ENCODE data around the gene TDRD7. TPM values are rescaled to one million over a fixed set of nuclear protein-coding genes. Genes with fewer than 3 reads are reported as not detected.
"Not testable (repeated sequence)": the region's sequence is repeated elsewhere in the genome, so short reads cannot be mapped to it uniquely, and the experiment has no call there.

TDRD7 gene
- total RNA-seq, 1 donor from 2014 or later = 9.4 TPM

- no peak for DNase-seq (ENCODE audit: low read depth)
- H3K4me3 ChIP-seq (ENCODE audit: low read depth, low read length) = no peak overlapping the region
- no peak for TF ChIP-seq CTCF (conservative IDR thresholded peaks at IDR 0.05; ENCODE audit: low read depth, low read length)
Measured at GRCh38 chr9:97480749-97481148, 68.9 kb downstream of the TDRD7 start.

- TF ChIP-seq CTCF (conservative IDR thresholded peaks at IDR 0.05; ENCODE audit: low read depth, low read length) = no peak
- no peak overlapping the region for H3K4me3 ChIP-seq (ENCODE audit: low read depth, low read length)
- DNase-seq (ENCODE audit: low read depth) = no peak
Measured at GRCh38 chr9:97484134-97484533, 72.2 kb downstream of the TDRD7 start.

- no peak for DNase-seq (ENCODE audit: low read depth)
- TF ChIP-seq CTCF (conservative IDR thresholded peaks at IDR 0.05; ENCODE audit: low read depth, low read length) = peak; percentile 37
Measured at GRCh38 chr9:97487107-97487506, 75.2 kb downstream of the TDRD7 start.

GRCh38 chr9:97487861-97488260 lies 76.0 kb downstream of the TDRD7 start:
- no peak for DNase-seq (ENCODE audit: low read depth)
- H3K4me3 ChIP-seq (ENCODE audit: low read depth, low read length) = no peak overlapping the region
- TF ChIP-seq CTCF (conservative IDR thresholded peaks at IDR 0.05; ENCODE audit: low read depth, low read length) = no peak

More at GRCh38 chr9:97487107-97487506, 75.2 kb downstream of the TDRD7 start:
- H3K4me3 ChIP-seq (ENCODE audit: low read depth, low read length) = no peak overlapping the region

- no peak for TF ChIP-seq CTCF (conservative IDR thresholded peaks at IDR 0.05; ENCODE audit: low read depth, low read length)
- DNase-seq (ENCODE audit: low read depth) = no peak
- no peak overlapping the region for H3K4me3 ChIP-seq (ENCODE audit: low read depth, low read length)
Measured at GRCh38 chr9:97491216-97491999, 79.5 kb downstream of the TDRD7 start.

- H3K4me3 ChIP-seq (ENCODE audit: low read depth, low read length); DNase-seq (ENCODE audit: low read depth): not testable (repeated sequence)
Measured at GRCh38 chr9:97497558-97498375, 85.9 kb downstream of the TDRD7 start.

GRCh38 chr9:97498846-97499245 lies 87.0 kb downstream of the TDRD7 start:
- not testable (repeated sequence) for H3K4me3 ChIP-seq (ENCODE audit: low read depth, low read length); DNase-seq (ENCODE audit: low read depth)

GRCh38 chr9:97500263-97500662 lies 88.4 kb downstream of the TDRD7 start:
- no peak overlapping the region for H3K4me3 ChIP-seq (ENCODE audit: low read depth, low read length)
- TF ChIP-seq CTCF (conservative IDR thresholded peaks at IDR 0.05; ENCODE audit: low read depth, low read length) = no peak
- DNase-seq (ENCODE audit: low read depth) = no peak

All from epithelial cell of proximal tubule (primary cell).